NOMO-1 treated with DMSO at 0.1 percent for 48 hours (cell line): ENCODE measurements around the gene DENND1A.

ENCODE experiments used
- DNase-seq: peaks from one replicate; lab custom pipeline; 2025; ENCODE audit not compliant: unreplicated experiment; lab: John Stamatoyannopoulos, UW

The DENND1A gene

GRCh38 chr9:123691765-123692303 lies 238.1 kb downstream of the DENND1A start:
- no peak for DNase-seq

- DNase-seq, result no peak
Measured at GRCh38 chr9:123689701-123690428, 240.1 kb downstream of the DENND1A start.

- DNase-seq, result peak; percentile 72
Measured at GRCh38 chr9:123687246-123687751, 242.6 kb downstream of the DENND1A start.

- no peak for DNase-seq
Measured at GRCh38 chr9:123686829-123687192, 243.1 kb downstream of the DENND1A start.

GRCh38 chr9:123686131-123686828 lies 243.6 kb downstream of the DENND1A start:
- DNase-seq, result no peak

GRCh38 chr9:123685489-123686083 lies 244.3 kb downstream of the DENND1A start:
- no peak for DNase-seq

GRCh38 chr9:123684393-123685149 lies 245.4 kb downstream of the DENND1A start:
- no peak for DNase-seq

- DNase-seq, result no peak
Measured at GRCh38 chr9:123682746-123683145, 247.2 kb downstream of the DENND1A start.

- no peak for DNase-seq
Measured at GRCh38 chr9:123680352-123680751, 249.6 kb downstream of the DENND1A start.

GRCh38 chr9:123679330-123679987 lies 250.5 kb downstream of the DENND1A start:
- DNase-seq, result peak; percentile 31

- DNase-seq, result peak; percentile 26
Measured at GRCh38 chr9:123678878-123679329, 251.0 kb downstream of the DENND1A start.

GRCh38 chr9:123678038-123678877 lies 251.7 kb downstream of the DENND1A start:
- DNase-seq, result no peak

- no peak for DNase-seq
Measured at GRCh38 chr9:123676869-123677268, 253.1 kb downstream of the DENND1A start.

- DNase-seq, result no peak
Measured at GRCh38 chr9:123669346-123669745, 260.6 kb downstream of the DENND1A start.

- DNase-seq, result no peak
Measured at GRCh38 chr9:123663529-123663928, 266.4 kb downstream of the DENND1A start.

GRCh38 chr9:123662057-123662776 lies 267.7 kb downstream of the DENND1A start:
- DNase-seq, result peak; percentile 80

- DNase-seq, result no peak
Measured at GRCh38 chr9:123660691-123661466, 269.0 kb downstream of the DENND1A start.

GRCh38 chr9:123659358-123659757 lies 270.6 kb downstream of the DENND1A start:
- DNase-seq, result no peak
